ENCODE measurements around the gene POLD1.

Gene POLD1

GRCh38 chr19:50462970-50463369, 78.8 kb downstream of the POLD1 start:
- no peak for DNase-seq (ENCODE audit: low read depth in 2 of 2, low spot score in 1 of 2)

DNA sequence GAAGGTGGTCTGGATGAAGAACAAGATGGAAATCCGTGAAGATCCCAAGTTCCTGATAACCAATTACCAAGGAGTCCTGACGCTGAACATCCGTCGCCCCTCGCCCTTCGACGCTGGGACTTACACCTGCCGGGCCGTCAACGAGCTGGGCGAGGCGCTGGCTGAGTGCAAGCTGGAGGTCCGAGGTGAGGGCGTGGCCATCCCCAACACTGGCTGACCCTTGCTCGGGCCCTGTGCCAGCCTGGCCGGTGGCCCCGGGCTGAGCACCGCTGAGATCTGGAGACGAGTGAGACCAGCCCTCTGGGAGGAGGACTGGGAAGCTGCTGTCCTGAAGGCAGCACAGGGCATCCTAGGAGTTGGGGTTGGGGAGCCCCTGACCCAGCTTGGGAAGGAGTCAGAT, 80.2 kb downstream of the POLD1 start:
- no peak for DNase-seq (ENCODE audit: low read depth in 2 of 2, low spot score in 1 of 2)

GRCh38 chr19:50465000-50465399, 80.9 kb downstream of the POLD1 start:
- DNase-seq (ENCODE audit: low read depth in 2 of 2, low spot score in 1 of 2): no peak

DNA sequence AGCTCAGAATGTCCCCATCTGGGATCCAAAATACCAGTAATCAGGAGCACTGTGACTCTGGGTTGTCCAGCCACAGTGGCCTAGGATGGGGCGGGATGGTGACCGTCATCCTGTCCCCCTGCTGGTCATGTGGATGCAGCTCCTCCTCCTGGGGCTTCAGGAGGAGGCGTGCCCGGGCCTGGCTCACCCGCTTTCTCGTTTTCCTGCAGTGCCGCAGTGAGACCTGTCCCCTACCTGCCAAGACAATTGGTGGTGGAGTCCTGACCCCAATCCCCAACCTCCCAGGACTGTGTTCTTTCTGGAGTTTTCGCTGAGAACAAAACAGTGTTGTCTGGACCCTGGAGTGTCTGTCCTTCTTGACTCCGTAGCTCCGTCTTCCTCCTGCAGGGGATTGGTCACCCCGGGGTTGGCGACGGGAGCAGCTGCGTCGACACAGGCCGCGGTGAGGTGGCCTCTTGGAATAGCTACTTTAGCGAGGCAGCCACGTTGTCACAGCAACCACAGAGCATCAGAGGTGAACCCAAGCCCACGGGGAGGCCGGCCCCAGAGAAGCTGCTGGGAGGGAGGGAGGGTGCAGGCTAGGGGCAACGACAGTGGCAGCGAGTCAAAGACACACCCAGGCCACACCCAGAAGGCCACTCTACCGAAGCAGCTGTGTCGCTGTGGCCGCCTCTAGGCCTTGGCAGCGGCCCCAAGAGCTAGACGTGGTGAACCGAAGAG, 82.0 kb downstream of the POLD1 start:
- no peak for DNase-seq (ENCODE audit: low read depth in 2 of 2, low spot score in 1 of 2)

DNA sequence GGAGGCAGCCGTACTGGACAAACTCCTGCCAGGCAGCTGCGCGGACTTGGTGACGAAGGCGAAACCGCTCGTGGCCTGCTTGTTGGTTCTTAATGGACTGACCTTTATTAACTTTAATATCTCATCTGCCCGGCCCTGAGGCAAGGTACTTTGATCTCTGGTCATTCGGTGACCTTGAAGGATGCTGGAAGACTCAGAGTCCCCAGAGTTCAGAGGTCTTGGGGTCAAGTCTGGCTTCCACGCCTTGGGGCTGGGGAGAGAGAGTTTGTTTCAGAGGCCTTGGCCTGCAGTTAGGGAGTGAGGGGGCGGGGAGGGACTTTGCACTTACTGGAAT, 82.5 kb downstream of the POLD1 start:
- DNase-seq (ENCODE audit: low read depth in 2 of 2, low spot score in 1 of 2): no peak

DNA sequence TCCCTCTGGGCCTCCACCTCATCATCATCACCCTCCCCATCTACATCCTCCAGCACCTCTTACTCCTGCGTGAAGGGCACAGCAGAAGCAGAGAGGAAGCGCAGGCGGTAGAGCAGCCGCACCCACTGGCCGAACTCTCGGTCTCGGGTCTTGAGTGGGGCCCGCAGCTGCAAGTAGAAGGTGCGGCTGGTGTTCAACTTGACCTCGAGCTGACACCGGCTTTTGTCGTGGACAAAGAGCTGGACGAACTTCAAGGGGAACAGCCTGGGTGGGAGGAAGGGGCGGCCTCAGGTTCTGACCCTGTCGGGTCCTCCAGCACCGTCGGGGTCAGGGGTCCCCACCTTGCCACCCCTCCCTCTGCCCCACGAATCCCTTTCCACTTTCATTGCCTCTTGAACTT, 83.4 kb downstream of the POLD1 start:
- no peak for DNase-seq (ENCODE audit: low read depth in 2 of 2, low spot score in 1 of 2)

Data from stimulated activated CD8-positive, alpha-beta memory T cell treated with anti-CD3 and anti-CD28 coated beads, Interleukin-4, amount 100 ng/mL, for 4 hours (primary cell).